Endothelial cell of umbilical vein (primary cell): ENCODE data around the gene AACS. TPM values are rescaled to one million over a fixed set of nuclear protein-coding genes. Genes with fewer than 3 reads are reported as not detected.

Source experiments
- BruUV-seq: library from RNA; stranded (reverse); fragments of 400-500 nt; replicated peaks from 2 replicates; lab custom pipeline; 2021; lab: Mats Ljungman, UMichigan
- CTCF ChIA-PET: fragments of 300-600, 350-600 bp; sonication (Branson Sonifier 250); formaldehyde crosslinking; loops from one replicate; lab custom pipeline; 2021; ENCODE audit warnings: antibody characterized with exemption, inconsistent platforms; lab: Charles Lee
- POLR2A ChIA-PET: fragments of 300-600, 350-600 bp; sonication (Branson Sonifier 250); formaldehyde crosslinking; loops from one replicate; lab custom pipeline; 2021; ENCODE audit warnings: antibody characterized with exemption, inconsistent platforms; lab: Charles Lee
- DNase-seq: peaks from one replicate; pipeline ENCODE4 v3.0.0-alpha.2; 2011; ENCODE audit warnings: low read depth, low spot score
- FAIRE-seq: peaks from 2 replicates; lab custom pipeline; 2011; peaks lifted over from hg19 to GRCh38; lab: Jason Lieb, UNC
- H2AFZ ChIP-seq: 2 replicates; pipeline ENCODE4 v1.6.0; 2012; ENCODE audit warnings: low read depth, low read length, control low read depth, inconsistent platforms
- H3K27ac ChIP-seq: 2 replicates; pipeline ENCODE4 v1.5.1; 2011; ENCODE audit warnings: low read depth, mild to moderate bottlenecking, control low read depth, low read length, moderate library complexity; ENCODE audit not compliant: insufficient read depth
- H3K27me3 ChIP-seq, 2 experiments: 2 replicates each; pipeline versions ENCODE4 v1.6.0 to v1.6.1; 2011; ENCODE audit warnings: low read length in 2 of 2, mixed read lengths in 1 of 2; ENCODE audit not compliant: control insufficient read depth in 2 of 2, insufficient read depth in 2 of 2
- H3K36me3 ChIP-seq, 2 experiments: 2 replicates in 1 of 2; 3 replicates in 1 of 2; pipeline ENCODE4 v1.5.1; 2011; ENCODE audit warnings: low read length in 2 of 2, mild to moderate bottlenecking in 1 of 2, moderate library complexity in 1 of 2; ENCODE audit not compliant: control insufficient read depth in 2 of 2, insufficient read depth in 2 of 2; ENCODE audit errors: extremely low read depth in 1 of 2
- H3K4me1 ChIP-seq: 3 replicates; pipeline ENCODE4 v1.5.1; 2011; ENCODE audit warnings: mild to moderate bottlenecking, low read length; ENCODE audit not compliant: control insufficient read depth, insufficient read depth; ENCODE audit errors: extremely low read depth
- H3K4me2 ChIP-seq: 2 replicates; pipeline ENCODE4 v1.6.1; 2011; ENCODE audit warnings: low read length, control low read depth, mixed read lengths; ENCODE audit not compliant: insufficient read depth
- H3K4me3 ChIP-seq, 3 experiments: fragments of 200-600 bp in 1 of 3; sonication (generic), shearing (Covaris generic) in 1 of 3; replicated peaks in 1 of 3; 2 replicates each; pipeline ENCODE4 v1.5.1; 2011 to 2016; ENCODE audit warnings: control low read depth in 3 of 3, low read length in 3 of 3, mild to moderate bottlenecking in 2 of 3, inconsistent platforms in 1 of 3, low read depth in 1 of 3, moderate library complexity in 1 of 3; ENCODE audit not compliant: insufficient read depth in 1 of 3
- H3K79me2 ChIP-seq: 2 replicates; pipeline ENCODE4 v1.6.0; 2012; ENCODE audit warnings: low read length, inconsistent platforms; ENCODE audit not compliant: control insufficient read depth, insufficient read depth
- H3K9ac ChIP-seq: replicated peaks from 2 replicates; pipeline ENCODE3; 2011; ENCODE audit warnings: low read length, control low read depth; ENCODE audit not compliant: insufficient read depth; ENCODE audit errors: extremely low read depth
- H3K9me1 ChIP-seq: replicated peaks from 3 replicates; pipeline ENCODE4 v1.6.0; 2011; ENCODE audit warnings: mild to moderate bottlenecking, low read length; ENCODE audit not compliant: control insufficient read depth, insufficient read depth; ENCODE audit errors: extremely low read depth
- H3K9me3 ChIP-seq: replicated peaks from 2 replicates; pipeline ENCODE4 v1.5.1; 2012; ENCODE audit warnings: low read length, inconsistent platforms; ENCODE audit not compliant: control insufficient read depth, insufficient read depth
- H4K20me1 ChIP-seq: replicated peaks from 2 replicates; pipeline ENCODE3; 2011; ENCODE audit warnings: mild to moderate bottlenecking, low read length; ENCODE audit not compliant: control insufficient read depth, insufficient read depth; ENCODE audit errors: extremely low read depth
- EZH2 ChIP-seq: IDR thresholded peaks from 2 replicates; pipeline ENCODE4 v1.6.1; 2012; ENCODE audit warnings: borderline replicate concordance, low read depth, mild to moderate bottlenecking, moderate library complexity, low read length, inconsistent platforms; ENCODE audit not compliant: severe bottlenecking
- FOS ChIP-seq: IDR thresholded peaks from 2 replicates; pipeline ENCODE4 v1.6.1; 2011; ENCODE audit warnings: mild to moderate bottlenecking, low read length, moderate library complexity, borderline replicate concordance; ENCODE audit not compliant: insufficient read depth
- JUN ChIP-seq: IDR thresholded peaks from 2 replicates; pipeline ENCODE4 v1.6.1; 2011; ENCODE audit warnings: borderline replicate concordance, low read depth; ENCODE audit not compliant: insufficient read length, insufficient read depth
- MYC ChIP-seq: IDR thresholded peaks from one replicate; pipeline ENCODE4 v1.6.1; 2011; ENCODE audit warnings: mild to moderate bottlenecking, low read depth, low read length
- POLR2A ChIP-seq: IDR thresholded peaks from 2 replicates; pipeline ENCODE4 v1.6.1; 2012; ENCODE audit warnings: low read depth, mild to moderate bottlenecking, control low read depth, low read length
- POLR2AphosphoS5 ChIP-seq: IDR thresholded peaks from 2 replicates; pipeline ENCODE4 v1.6.1; 2012; ENCODE audit warnings: low read depth, mild to moderate bottlenecking, control low read depth, low read length, moderate library complexity; ENCODE audit not compliant: insufficient read depth
- dilution Hi-C: fragments of 300-500 bp; cut with MboI; formaldehyde crosslinking; loops from one replicate; pipeline ENCODE4 v1.15.0; 2019; ENCODE audit warnings: low sequenced_read_pairs; ENCODE audit not compliant: extremely low pct_ligation_motif_present
- intact Hi-C: fragments of 100-400 bp; cut with micrococcal nuclease; formaldehyde crosslinking; loops from one replicate; pipeline ENCODE4 v1.10.0; 2022
- polyA plus RNA-seq, 4 experiments: library from polyadenylated mRNA; depleted of rRNA in 3 of 4; stranded (reverse) in 3 of 4; unstranded in 1 of 4; fragments of >200 nt; gene quantifications; 2 replicates each; pipeline versions ENCODE4 v1.2.1 to v1.2.3, GENCODE V29; 2011 to 2012; ENCODE audit warnings: missing spikeins in 1 of 4
- total RNA-seq: library from RNA; stranded (reverse); gene quantifications from 2 replicates; pipeline ENCODE4 v1.2.3, GENCODE V29; 2021
- TF ChIP-seq, protein P1 (sequence below): IDR thresholded peaks from 2 replicates; pipeline ENCODE4 v1.6.1; 2011; ENCODE audit not compliant: insufficient read depth, insufficient read length
- TF ChIP-seq, protein P2 (sequence below), 2 donors: IDR thresholded peaks; 1 replicate in 1 of 2; 2 replicates in 1 of 2; pipeline ENCODE4 v1.5.1; 2011; ENCODE audit warnings: low read length in 2 of 2, mild to moderate bottlenecking in 2 of 2, moderate library complexity in 2 of 2, control low read depth in 1 of 2, inconsistent platforms in 1 of 2, low read depth in 1 of 2; ENCODE audit not compliant: insufficient read depth in 1 of 2; ENCODE audit errors: extremely low read depth in 1 of 2

Gene AACS
- total and polyA plus RNA-seq, 2 donors (not counting 3 experiments of a cell fraction or from before 2014, with no cell fraction given): 34.7 to 40.3 TPM

DNA sequence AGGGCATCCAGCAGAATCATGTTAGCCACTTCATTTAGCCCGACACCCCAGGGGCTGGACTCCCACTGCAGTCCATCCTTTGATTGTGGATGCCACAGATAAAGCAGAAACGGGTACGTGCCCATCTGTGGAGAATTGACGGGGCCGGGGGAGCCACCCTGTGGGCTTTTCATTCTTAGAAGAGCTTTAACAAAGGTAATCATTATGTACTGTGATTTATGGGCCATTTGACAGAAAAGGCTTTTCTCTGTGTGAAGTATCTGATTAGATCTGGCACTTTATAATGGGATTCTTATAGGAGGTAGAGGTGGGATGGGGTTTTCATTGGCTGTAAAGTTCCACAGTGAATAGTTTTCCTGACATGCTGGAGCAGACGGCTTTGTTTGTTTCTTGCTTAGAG, 40.4 kb downstream of the AACS start:
- H3K4me2 ChIP-seq: no peak overlapping the region
- no peak overlapping the region for H3K27ac ChIP-seq
- DNase-seq (no peak), FAIRE-seq (peak; percentile 15)
- H3K9me3 ChIP-seq: no peaks in the 10 kb centered on the region
- H3K36me3 ChIP-seq: peaks cover 8 to 14% of the 10 kb centered on the region in 2 experiments
- no peak overlapping the region for H3K9ac ChIP-seq
- ChIA-PET CTCF (no interaction called here), POLR2A (no interaction called here)
- H3K4me1 ChIP-seq: no peaks in the 10 kb centered on the region
- H3K4me3 ChIP-seq: no peak overlapping the region
- no peaks in the 10 kb centered on the region for H3K79me2 ChIP-seq
- intact Hi-C loops (no loop called here), dilution Hi-C loops (no loop called here)
- no peak overlapping the region for H2AFZ ChIP-seq
- TF ChIP-seq EZH2 (no peak), POLR2A (no peak), FOS (no peak), MYC (no peak), POLR2AphosphoS5 (no peak), JUN (no peak)
- TF ChIP-seq, protein P1, sequence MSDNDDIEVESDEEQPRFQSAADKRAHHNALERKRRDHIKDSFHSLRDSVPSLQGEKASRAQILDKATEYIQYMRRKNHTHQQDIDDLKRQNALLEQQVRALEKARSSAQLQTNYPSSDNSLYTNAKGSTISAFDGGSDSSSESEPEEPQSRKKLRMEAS: no peak
- TF ChIP-seq, protein P2, sequence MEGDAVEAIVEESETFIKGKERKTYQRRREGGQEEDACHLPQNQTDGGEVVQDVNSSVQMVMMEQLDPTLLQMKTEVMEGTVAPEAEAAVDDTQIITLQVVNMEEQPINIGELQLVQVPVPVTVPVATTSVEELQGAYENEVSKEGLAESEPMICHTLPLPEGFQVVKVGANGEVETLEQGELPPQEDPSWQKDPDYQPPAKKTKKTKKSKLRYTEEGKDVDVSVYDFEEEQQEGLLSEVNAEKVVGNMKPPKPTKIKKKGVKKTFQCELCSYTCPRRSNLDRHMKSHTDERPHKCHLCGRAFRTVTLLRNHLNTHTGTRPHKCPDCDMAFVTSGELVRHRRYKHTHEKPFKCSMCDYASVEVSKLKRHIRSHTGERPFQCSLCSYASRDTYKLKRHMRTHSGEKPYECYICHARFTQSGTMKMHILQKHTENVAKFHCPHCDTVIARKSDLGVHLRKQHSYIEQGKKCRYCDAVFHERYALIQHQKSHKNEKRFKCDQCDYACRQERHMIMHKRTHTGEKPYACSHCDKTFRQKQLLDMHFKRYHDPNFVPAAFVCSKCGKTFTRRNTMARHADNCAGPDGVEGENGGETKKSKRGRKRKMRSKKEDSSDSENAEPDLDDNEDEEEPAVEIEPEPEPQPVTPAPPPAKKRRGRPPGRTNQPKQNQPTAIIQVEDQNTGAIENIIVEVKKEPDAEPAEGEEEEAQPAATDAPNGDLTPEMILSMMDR (IDR thresholded peaks at IDR 0.05; ENCODE audit: extremely low read depth in 1 of 2, insufficient read depth in 1 of 2, low read depth in 1 of 2, low read length in 2 of 2): no peak
- no peaks in the 10 kb centered on the region for H4K20me1 ChIP-seq
- BruUV-seq: no TSS peak
- no peaks in the 10 kb centered on the region for H3K27me3 ChIP-seq
- H3K9me1 ChIP-seq: no peaks in the 10 kb centered on the region
